Thymus (tissue), 2 donors: ENCODE results near the gene KCNG1. TPM values are rescaled to one million over a fixed set of nuclear protein-coding genes. Genes with fewer than 3 reads are reported as not detected.

Experiments
- polyA plus RNA-seq: library from polyadenylated mRNA; stranded (reverse); fragments of 200-250 nt; gene quantifications from one replicate; pipeline ENCODE4 v1.2.3, GENCODE V29; 2013
- total RNA-seq: library from RNA; stranded (reverse); fragments of 120-200 nt; gene quantifications from one replicate; pipeline ENCODE4 v1.2.4, GENCODE V29; 2013
- donor health status: healthy.

KCNG1 gene
- total and polyA plus RNA-seq, 2 donors = 0.28 to 0.71 TPM

Other genes starting within 250 kb of the KCNG1 start
- gene BCAS4, start 228.0 kb downstream of the KCNG1 start, total RNA-seq = 17.5 TPM
- 14.5 TPM for gene BCAS4, start 228.0 kb downstream of the KCNG1 start, polyA plus RNA-seq
- 22.8 TPM for gene ADNP, start 91.7 kb downstream of the KCNG1 start, total RNA-seq
- gene ADNP, start 91.7 kb downstream of the KCNG1 start, polyA plus RNA-seq = 55.6 TPM
- 69.5 TPM for gene DPM1, start 64.6 kb downstream of the KCNG1 start, total RNA-seq
- 80.9 TPM for gene DPM1, start 64.6 kb downstream of the KCNG1 start, polyA plus RNA-seq
- gene MOCS3, start 64.3 kb downstream of the KCNG1 start, total RNA-seq = 3.4 TPM
- 3.7 TPM for gene MOCS3, start 64.3 kb downstream of the KCNG1 start, polyA plus RNA-seq